Measurements from ENCODE around the gene CCDC87.

- TF ChIP-seq CTCF (IDR thresholded peaks at IDR 0.05; ENCODE audit: extremely low read depth in 1 of 2, insufficient read depth in 1 of 2, low read depth in 1 of 2, low read length in 2 of 2) (no peak), POLR2AphosphoS5 (IDR thresholded peaks at IDR 0.05; ENCODE audit: insufficient read depth, low read depth, low read length) (no peak), JUN (IDR thresholded peaks at IDR 0.05; ENCODE audit: borderline replicate concordance, insufficient read depth, insufficient read length, low read depth) (no peak), POLR2A (IDR thresholded peaks at IDR 0.05; ENCODE audit: low read depth, low read length) (no peak)
Measured at GRCh38 chr11:66625041-66625751, 32.3 kb upstream of the CCDC87 start.
